ENCODE results near the gene FRMD4A.

DNA sequence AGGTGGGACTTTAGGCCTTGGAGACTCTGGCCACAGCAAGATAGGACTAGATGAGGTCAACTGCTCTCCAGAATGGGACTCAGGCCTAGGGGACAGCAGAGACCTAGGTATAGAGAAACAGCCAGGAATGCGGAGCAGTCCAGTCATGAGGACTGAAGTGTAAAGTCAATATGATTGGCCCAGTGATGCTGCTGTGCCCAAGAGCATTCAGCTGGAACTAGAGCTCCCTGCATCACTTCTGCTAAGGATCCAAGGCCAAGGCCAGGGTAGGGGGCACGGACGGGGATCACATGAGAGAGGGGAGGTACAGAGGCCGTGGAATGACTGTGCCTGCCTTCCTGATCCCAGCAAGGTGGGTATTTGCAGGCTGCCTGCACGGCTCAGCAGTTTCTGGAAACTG lies 237.9 kb downstream of the FRMD4A start:
- TF ChIP-seq, protein P1, sequence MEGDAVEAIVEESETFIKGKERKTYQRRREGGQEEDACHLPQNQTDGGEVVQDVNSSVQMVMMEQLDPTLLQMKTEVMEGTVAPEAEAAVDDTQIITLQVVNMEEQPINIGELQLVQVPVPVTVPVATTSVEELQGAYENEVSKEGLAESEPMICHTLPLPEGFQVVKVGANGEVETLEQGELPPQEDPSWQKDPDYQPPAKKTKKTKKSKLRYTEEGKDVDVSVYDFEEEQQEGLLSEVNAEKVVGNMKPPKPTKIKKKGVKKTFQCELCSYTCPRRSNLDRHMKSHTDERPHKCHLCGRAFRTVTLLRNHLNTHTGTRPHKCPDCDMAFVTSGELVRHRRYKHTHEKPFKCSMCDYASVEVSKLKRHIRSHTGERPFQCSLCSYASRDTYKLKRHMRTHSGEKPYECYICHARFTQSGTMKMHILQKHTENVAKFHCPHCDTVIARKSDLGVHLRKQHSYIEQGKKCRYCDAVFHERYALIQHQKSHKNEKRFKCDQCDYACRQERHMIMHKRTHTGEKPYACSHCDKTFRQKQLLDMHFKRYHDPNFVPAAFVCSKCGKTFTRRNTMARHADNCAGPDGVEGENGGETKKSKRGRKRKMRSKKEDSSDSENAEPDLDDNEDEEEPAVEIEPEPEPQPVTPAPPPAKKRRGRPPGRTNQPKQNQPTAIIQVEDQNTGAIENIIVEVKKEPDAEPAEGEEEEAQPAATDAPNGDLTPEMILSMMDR (IDR thresholded peaks at IDR 0.05): no peak
- no peak for TF ChIP-seq POLR2A (IDR thresholded peaks at IDR 0.05)
